HepG2 (cell line): ENCODE data around the gene SCRT2. TPM values are rescaled to one million over a fixed set of nuclear protein-coding genes. Genes with fewer than 3 reads are reported as not detected.

Experiments used
- ATF2 ChIP-seq: sonication (generic); formaldehyde crosslinking; IDR thresholded peaks from 2 replicates; pipeline ENCODE4 v1.4.0; 2020; ENCODE audit warnings: missing genetic modification reagents
- GABPB1 ChIP-seq: IDR thresholded peaks from 2 replicates; pipeline ENCODE4 v1.6.1; 2016; ENCODE audit warnings: mild to moderate bottlenecking, missing genetic modification reagents, moderate library complexity, missing compliant biosample characterization
- MEF2D ChIP-seq: sonication (generic); formaldehyde crosslinking; IDR thresholded peaks from 2 replicates; pipeline ENCODE4 v1.5.1; 2020; ENCODE audit warnings: mild to moderate bottlenecking, missing genetic modification reagents
- NFIB ChIP-seq: sonication (generic); formaldehyde crosslinking; IDR thresholded peaks from 2 replicates; pipeline ENCODE4 v1.9.0; 2021; ENCODE audit warnings: missing genetic modification reagents, mild to moderate bottlenecking, borderline replicate concordance
- PRPF4 ChIP-seq: fragments of 200-400 bp; formaldehyde crosslinking; IDR thresholded peaks from 2 replicates; pipeline ENCODE4 v1.6.1; 2016; ENCODE audit warnings: low read length, low read depth; ENCODE audit not compliant: poor library complexity, severe bottlenecking
- SIN3A ChIP-seq: IDR thresholded peaks from 2 replicates; pipeline ENCODE4 v1.6.1; 2011; ENCODE audit warnings: low read depth, mild to moderate bottlenecking, control low read depth, low read length, borderline replicate concordance
- SRSF1 ChIP-seq: fragments of 200-400 bp; formaldehyde crosslinking; optimal IDR thresholded peaks from 2 replicates; pipeline ENCODE3; 2017; ENCODE audit warnings: mild to moderate bottlenecking, low read depth, low read length, moderate library complexity
- TCF7L2 ChIP-seq: IDR thresholded peaks from 2 replicates; pipeline ENCODE4 v1.6.1; 2011; ENCODE audit warnings: mild to moderate bottlenecking, low read depth, low read length, moderate library complexity
- THAP8 ChIP-seq: sonication (generic); formaldehyde crosslinking; IDR thresholded peaks from 2 replicates; pipeline ENCODE4 v1.5.1; 2020; ENCODE audit warnings: missing genetic modification reagents, mild to moderate bottlenecking, borderline replicate concordance
- ZMYM3 ChIP-seq: sonication (generic); formaldehyde crosslinking; IDR thresholded peaks from 2 replicates; pipeline ENCODE4 v1.5.1; 2020; ENCODE audit warnings: mild to moderate bottlenecking, missing genetic modification reagents
- ZMYM4 ChIP-seq: sonication (generic); formaldehyde crosslinking; IDR thresholded peaks from 2 replicates; pipeline ENCODE4 v1.8.1; 2023; ENCODE audit warnings: mild to moderate bottlenecking, missing genetic modification reagents
- ZNF20 ChIP-seq: sonication (generic); formaldehyde crosslinking; IDR thresholded peaks from 2 replicates; pipeline ENCODE4 v1.4.0; 2020; ENCODE audit warnings: mild to moderate bottlenecking, moderate library complexity, missing genetic modification reagents
- ZNF574 ChIP-seq: sonication (generic); formaldehyde crosslinking; IDR thresholded peaks from 2 replicates; pipeline ENCODE4 v1.4.0; 2020; ENCODE audit warnings: missing genetic modification reagents
- ZNF614 ChIP-seq: IDR thresholded peaks from 2 replicates; pipeline ENCODE4 v1.6.1; 2018; ENCODE audit warnings: missing biosample characterization, missing genetic modification reagents, inconsistent platforms, borderline replicate concordance
- ZNF652 ChIP-seq: IDR thresholded peaks from 2 replicates; pipeline ENCODE4 v1.6.1; 2016; ENCODE audit warnings: low read depth, borderline replicate concordance
- ZNF687 ChIP-seq: sonication (generic); formaldehyde crosslinking; IDR thresholded peaks from 2 replicates; pipeline ENCODE4 v1.5.1; 2020; ENCODE audit warnings: mild to moderate bottlenecking, missing genetic modification reagents, moderate library complexity
- ZNF878 ChIP-seq: sonication (generic); formaldehyde crosslinking; IDR thresholded peaks from 2 replicates; pipeline ENCODE4 v1.8.1; 2023; ENCODE audit warnings: mild to moderate bottlenecking, missing genetic modification reagents, moderate library complexity
- ZUFSP ChIP-seq: sonication (generic); formaldehyde crosslinking; IDR thresholded peaks from 2 replicates; pipeline ENCODE4 v1.9.0; 2021; ENCODE audit warnings: missing genetic modification reagents, mild to moderate bottlenecking, borderline replicate concordance
- polyA plus RNA-seq, 8 experiments: library from polyadenylated mRNA; depleted of rRNA in 3 of 8; stranded (reverse) in 7 of 8; unstranded in 1 of 8; fragments of >200 nt; fragmentation: Illumina TruSeq in 4 of 8; extraction: Trizol in 4 of 8; gene quantifications; 2 replicates each; pipeline versions ENCODE4 v1.2.1 to v1.2.3, GENCODE V29; 2011 to 2016; ENCODE audit warnings: low read depth in 4 of 8, missing spikeins in 1 of 8, mixed read lengths in 1 of 8; ENCODE audit not compliant: insufficient read depth in 1 of 8
- total RNA-seq, 5 experiments: library from RNA; depleted of rRNA; stranded (reverse); fragments of >200 nt; fragmentation: Illumina TruSeq; extraction: Trizol; gene quantifications; 2 replicates each; pipeline ENCODE4 v1.2.3, GENCODE V29; 2016; ENCODE audit warnings: low read depth in 1 of 5

Gene SCRT2
- total and polyA plus RNA-seq, 2 of the 13 experiments (the other 11 are each of a cell fraction or from before 2014, with no cell fraction given) = not detected

GRCh38 chr20:642398-643174, 33.0 kb downstream of the SCRT2 start (continued):
- TF ChIP-seq THAP8 (no peak), GABPB1 (CRISPR knock-in tag) (peak; percentile 78; the same call in 1 of the 2 replicates), ZNF652 (CRISPR knock-in tag) (no peak), SRSF1 (peak; percentile 100), TCF7L2 (no peak), ZNF614 (CRISPR knock-in tag) (no peak; the same call in 1 of the 2 replicates), SIN3A (peak; percentile 61; the same call in 1 of the 2 replicates), ATF2 (CRISPR knock-in tag) (peak; percentile 72; the same call in 1 of the 2 replicates), ZMYM4 (CRISPR knock-in tag) (no peak), ZNF574 (CRISPR knock-in tag) (peak; percentile 79), MEF2D (no peak), ZNF20 (CRISPR knock-in tag) (no peak), ZNF687 (CRISPR knock-in tag) (peak; percentile 86), NFIB (no peak), ZNF878 (CRISPR knock-in tag) (no peak; the same call in 1 of the 2 replicates), ZUFSP (CRISPR knock-in tag) (no peak), PRPF4 (no peak), ZMYM3 (CRISPR knock-in tag) (peak; percentile 42)
